ENCODE measurements around the gene PLD4.

DNA sequence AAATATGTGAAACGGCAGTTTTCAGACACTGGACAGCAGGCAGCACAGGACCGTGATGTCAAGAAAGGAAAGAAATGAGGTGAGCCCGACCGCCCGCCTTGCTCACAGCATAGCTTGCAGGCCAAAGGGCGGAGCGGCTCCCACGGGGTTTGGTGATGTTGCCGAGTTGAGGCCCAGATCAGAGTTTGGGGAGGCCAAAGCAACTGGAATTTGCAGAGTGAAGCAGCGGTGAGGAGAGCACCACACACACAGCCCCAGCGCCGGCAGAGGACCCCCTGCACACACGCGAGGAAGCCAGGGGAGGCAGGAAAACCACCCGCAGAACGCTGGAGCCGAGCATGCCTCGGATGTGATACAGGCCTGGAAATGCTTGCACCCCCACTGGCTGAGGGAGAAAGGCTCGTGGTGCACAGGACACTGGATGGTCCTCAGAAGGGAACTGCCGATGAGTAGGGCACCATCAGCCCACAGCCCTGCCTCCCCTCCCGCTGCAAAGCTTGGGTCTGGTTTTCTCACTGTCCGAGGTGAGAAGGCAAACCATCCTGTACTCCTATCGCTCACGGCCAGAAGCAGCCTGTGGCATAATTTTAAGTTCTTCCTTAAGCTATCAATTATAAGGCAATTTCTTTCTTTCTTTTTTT, 25.7 kb upstream of the PLD4 start:
- TF ChIP-seq, protein P1, sequence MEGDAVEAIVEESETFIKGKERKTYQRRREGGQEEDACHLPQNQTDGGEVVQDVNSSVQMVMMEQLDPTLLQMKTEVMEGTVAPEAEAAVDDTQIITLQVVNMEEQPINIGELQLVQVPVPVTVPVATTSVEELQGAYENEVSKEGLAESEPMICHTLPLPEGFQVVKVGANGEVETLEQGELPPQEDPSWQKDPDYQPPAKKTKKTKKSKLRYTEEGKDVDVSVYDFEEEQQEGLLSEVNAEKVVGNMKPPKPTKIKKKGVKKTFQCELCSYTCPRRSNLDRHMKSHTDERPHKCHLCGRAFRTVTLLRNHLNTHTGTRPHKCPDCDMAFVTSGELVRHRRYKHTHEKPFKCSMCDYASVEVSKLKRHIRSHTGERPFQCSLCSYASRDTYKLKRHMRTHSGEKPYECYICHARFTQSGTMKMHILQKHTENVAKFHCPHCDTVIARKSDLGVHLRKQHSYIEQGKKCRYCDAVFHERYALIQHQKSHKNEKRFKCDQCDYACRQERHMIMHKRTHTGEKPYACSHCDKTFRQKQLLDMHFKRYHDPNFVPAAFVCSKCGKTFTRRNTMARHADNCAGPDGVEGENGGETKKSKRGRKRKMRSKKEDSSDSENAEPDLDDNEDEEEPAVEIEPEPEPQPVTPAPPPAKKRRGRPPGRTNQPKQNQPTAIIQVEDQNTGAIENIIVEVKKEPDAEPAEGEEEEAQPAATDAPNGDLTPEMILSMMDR (conservative IDR thresholded peaks at IDR 0.05 in 1 of 2, IDR thresholded peaks at IDR 0.05 in 1 of 2; ENCODE audit: low read depth in 1 of 2, low read length in 2 of 2) = no peak
- no peak for TF ChIP-seq EZH2 (IDR thresholded peaks at IDR 0.05; ENCODE audit: low read length, missing control alignments)

Data from fibroblast of lung (primary cell).